ENCODE data around the gene CD4. TPM values are rescaled to one million over a fixed set of nuclear protein-coding genes. Genes with fewer than 3 reads are reported as not detected.

Gene CD4
- total RNA-seq, 3 donors from 2014 or later = 42.0 to 76.9 (median 51.4) TPM

GRCh38 chr12:6796576-6796975 is 7.2 kb downstream of the CD4 start:
- no peak for ATAC-seq
- no peak for DNase-seq
- Mint-ChIP-seq H3K27me3 (ENCODE audit: low read depth) (peaks cover 3% of the 10 kb centered on the region), H3K4me3 (no peak overlapping the region), H3K36me3 (ENCODE audit: insufficient read depth) (peaks cover 18% of the 10 kb centered on the region), H3K4me1 (ENCODE audit: low read depth) (peaks cover 50% of the 10 kb centered on the region), H3K9me3 (no peaks in the 10 kb centered on the region)

GRCh38 chr12:6799147-6799546 is 9.8 kb downstream of the CD4 start:
- no peak for ATAC-seq
- Mint-ChIP-seq H3K36me3 (ENCODE audit: insufficient read depth) (peaks cover 19% of the 10 kb centered on the region), H3K9me3 (no peaks in the 10 kb centered on the region), H3K4me3 (no peak overlapping the region), H3K27me3 (ENCODE audit: low read depth) (peaks cover 3% of the 10 kb centered on the region), H3K4me1 (ENCODE audit: low read depth) (peaks cover 29% of the 10 kb centered on the region)
- no peak for DNase-seq

GRCh38 chr12:6807170-6807569 is 17.8 kb downstream of the CD4 start:
- H3K4me3 Mint-ChIP-seq = no peak overlapping the region
- H3K27me3 Mint-ChIP-seq (ENCODE audit: low read depth) = no peaks in the 10 kb centered on the region
- peaks cover 6% of the 10 kb centered on the region for H3K36me3 Mint-ChIP-seq (ENCODE audit: insufficient read depth)
- H3K4me1 Mint-ChIP-seq (ENCODE audit: low read depth) = peaks cover 9% of the 10 kb centered on the region
- no peaks in the 10 kb centered on the region for H3K9me3 Mint-ChIP-seq
- DNase-seq = no peak
- no peak for ATAC-seq

GRCh38 chr12:6809056-6809455 is 19.7 kb downstream of the CD4 start:
- no peaks in the 10 kb centered on the region for H3K27me3 Mint-ChIP-seq (ENCODE audit: low read depth)
- no peak for DNase-seq
- peaks cover 7% of the 10 kb centered on the region for H3K36me3 Mint-ChIP-seq (ENCODE audit: insufficient read depth)
- no peaks in the 10 kb centered on the region for H3K9me3 Mint-ChIP-seq
- ATAC-seq = no peak
- H3K4me3 Mint-ChIP-seq = no peak overlapping the region
- H3K4me1 Mint-ChIP-seq (ENCODE audit: low read depth) = peaks cover 9% of the 10 kb centered on the region

GRCh38 chr12:6810758-6811157 is 21.4 kb downstream of the CD4 start:
- Mint-ChIP-seq H3K4me3 (no peak overlapping the region), H3K4me1 (ENCODE audit: low read depth) (peaks cover 9% of the 10 kb centered on the region), H3K9me3 (no peaks in the 10 kb centered on the region), H3K27me3 (ENCODE audit: low read depth) (no peaks in the 10 kb centered on the region), H3K36me3 (ENCODE audit: insufficient read depth) (peaks cover 10% of the 10 kb centered on the region)
- DNase-seq (no peak), ATAC-seq (no peak)

- ATAC-seq (no peak), DNase-seq (no peak)
- no peaks in the 10 kb centered on the region for H3K9me3 Mint-ChIP-seq
- no peaks in the 10 kb centered on the region for H3K27me3 Mint-ChIP-seq (ENCODE audit: low read depth)
- no peak overlapping the region for H3K4me3 Mint-ChIP-seq
- peaks cover 24% of the 10 kb centered on the region for H3K36me3 Mint-ChIP-seq (ENCODE audit: insufficient read depth)
- peaks cover 9% of the 10 kb centered on the region for H3K4me1 Mint-ChIP-seq (ENCODE audit: low read depth)
These were observed 24.0 kb downstream of the CD4 start for GRCh38 chr12:6813363-6813762.

GRCh38 chr12:6816598-6816997 is 27.3 kb downstream of the CD4 start:
- Mint-ChIP-seq H3K4me1 (ENCODE audit: low read depth) (peaks cover 10% of the 10 kb centered on the region), H3K4me3 (no peak overlapping the region), H3K27me3 (ENCODE audit: low read depth) (no peaks in the 10 kb centered on the region), H3K9me3 (no peaks in the 10 kb centered on the region), H3K36me3 (ENCODE audit: insufficient read depth) (peaks cover 19% of the 10 kb centered on the region)
- ATAC-seq (no peak), DNase-seq (no peak)

- no peak for ATAC-seq
- no peak for DNase-seq
- no peaks in the 10 kb centered on the region for H3K9me3 Mint-ChIP-seq
- peaks cover 13% of the 10 kb centered on the region for H3K4me1 Mint-ChIP-seq (ENCODE audit: low read depth)
- no peak overlapping the region for H3K4me3 Mint-ChIP-seq
- H3K36me3 Mint-ChIP-seq (ENCODE audit: insufficient read depth) = peaks cover 19% of the 10 kb centered on the region
- H3K27me3 Mint-ChIP-seq (ENCODE audit: low read depth) = peaks cover 3% of the 10 kb centered on the region
These were observed 27.8 kb downstream of the CD4 start for GRCh38 chr12:6817098-6817497.

GRCh38 chr12:6817662-6818157 is 28.4 kb downstream of the CD4 start:
- ATAC-seq (no peak), DNase-seq (no peak)
- H3K9me3 Mint-ChIP-seq = no peaks in the 10 kb centered on the region
- peaks cover 4% of the 10 kb centered on the region for H3K27me3 Mint-ChIP-seq (ENCODE audit: low read depth)
- peaks cover 14% of the 10 kb centered on the region for H3K4me1 Mint-ChIP-seq (ENCODE audit: low read depth)
- no peak overlapping the region for H3K4me3 Mint-ChIP-seq
- H3K36me3 Mint-ChIP-seq (ENCODE audit: insufficient read depth) = peaks cover 19% of the 10 kb centered on the region

GRCh38 chr12:6818222-6818621 is 28.9 kb downstream of the CD4 start:
- no peak for DNase-seq
- ATAC-seq = no peak
- Mint-ChIP-seq H3K4me3 (no peak overlapping the region), H3K27me3 (ENCODE audit: low read depth) (peaks cover 9% of the 10 kb centered on the region), H3K9me3 (no peaks in the 10 kb centered on the region), H3K36me3 (ENCODE audit: insufficient read depth) (peaks cover 19% of the 10 kb centered on the region), H3K4me1 (ENCODE audit: low read depth) (peaks cover 14% of the 10 kb centered on the region)

GRCh38 chr12:6818645-6819044 is 29.3 kb downstream of the CD4 start:
- no peaks in the 10 kb centered on the region for H3K9me3 Mint-ChIP-seq
- DNase-seq = no peak
- ATAC-seq = no peak
- H3K27me3 Mint-ChIP-seq (ENCODE audit: low read depth) = peaks cover 10% of the 10 kb centered on the region
- H3K4me3 Mint-ChIP-seq = no peak overlapping the region
- H3K36me3 Mint-ChIP-seq (ENCODE audit: insufficient read depth) = peaks cover 19% of the 10 kb centered on the region
- peaks cover 14% of the 10 kb centered on the region for H3K4me1 Mint-ChIP-seq (ENCODE audit: low read depth)

- DNase-seq (no peak), ATAC-seq (no peak)
- Mint-ChIP-seq H3K4me1 (ENCODE audit: low read depth) (peaks cover 14% of the 10 kb centered on the region), H3K27me3 (ENCODE audit: low read depth) (peaks cover 13% of the 10 kb centered on the region), H3K36me3 (ENCODE audit: insufficient read depth) (peaks cover 17% of the 10 kb centered on the region), H3K4me3 (no peak overlapping the region), H3K9me3 (no peaks in the 10 kb centered on the region)
These were observed 30.0 kb downstream of the CD4 start for GRCh38 chr12:6819106-6820030.

GRCh38 chr12:6820166-6820565 is 30.8 kb downstream of the CD4 start:
- no peak for ATAC-seq
- Mint-ChIP-seq H3K4me3 (no peak overlapping the region), H3K27me3 (ENCODE audit: low read depth) (peaks cover 19% of the 10 kb centered on the region), H3K9me3 (no peaks in the 10 kb centered on the region), H3K36me3 (ENCODE audit: insufficient read depth) (peaks cover 17% of the 10 kb centered on the region), H3K4me1 (ENCODE audit: low read depth) (peaks cover 14% of the 10 kb centered on the region)
- DNase-seq = no peak

- H3K4me1 Mint-ChIP-seq (ENCODE audit: low read depth) = peaks cover 17% of the 10 kb centered on the region
- peak; percentile 18 to 20 for ATAC-seq
- peak within 1 kb of the TSS; percentile 62 for H3K4me3 Mint-ChIP-seq
- DNase-seq = no peak
- H3K9me3 Mint-ChIP-seq = no peaks in the 10 kb centered on the region
- peaks cover 8% of the 10 kb centered on the region for H3K36me3 Mint-ChIP-seq (ENCODE audit: insufficient read depth)
- peaks cover 27% of the 10 kb centered on the region for H3K27me3 Mint-ChIP-seq (ENCODE audit: low read depth)
These were observed 32.5 kb downstream of the CD4 start, which contains the start of gene GPR162 for GRCh38 chr12:6821591-6822425. GPR162 (plus strand) TSS chr12:6821821; CDS start chr12:6823899, 2,078 bp downstream.
